ENCODE data around the gene BICC1. TPM values are rescaled to one million over a fixed set of nuclear protein-coding genes. Genes with fewer than 3 reads are reported as not detected.

The BICC1 gene
- total and polyA plus RNA-seq, 4 donors, result 0.82 to 6.1 (median 4.5) TPM

DNA sequence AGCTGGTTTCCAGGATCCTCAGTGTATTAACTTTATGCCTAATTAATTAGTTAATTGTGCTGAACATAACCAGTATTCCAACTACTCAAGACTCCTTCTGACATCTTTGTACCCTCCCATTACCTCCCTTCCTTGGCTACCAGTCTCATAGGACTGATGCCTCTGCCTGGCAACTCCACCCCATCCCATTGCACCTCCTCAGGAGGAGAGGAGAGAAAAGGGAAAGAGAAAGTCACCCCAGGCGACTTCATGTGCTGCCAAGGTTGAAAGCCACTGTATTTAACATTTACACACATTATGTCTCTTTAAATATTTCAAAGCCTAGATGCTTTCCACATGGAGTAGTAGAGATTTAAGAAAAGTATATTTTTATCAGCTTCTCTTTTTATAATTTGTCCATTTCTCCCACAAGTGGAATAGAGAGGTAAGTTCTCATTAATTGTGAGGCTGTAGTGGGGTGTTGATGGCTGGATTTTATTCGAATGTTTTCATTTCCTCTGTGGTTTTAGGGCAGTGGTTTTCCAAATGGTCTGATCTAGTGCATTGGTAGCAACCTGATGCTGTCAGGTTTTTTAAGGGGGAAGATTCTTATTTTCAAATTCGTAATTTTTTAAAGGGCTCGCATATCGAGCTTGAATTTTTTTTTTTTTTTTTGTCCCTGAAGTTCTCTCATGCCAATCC, 148.0 kb downstream of the BICC1 start:
- H3K4me3 ChIP-seq (ENCODE audit: low read depth in 1 of 3, low read length in 3 of 3), result no peak overlapping the region
- no peak overlapping the region for H3K27ac ChIP-seq (ENCODE audit: low read depth in 1 of 2, low read length in 2 of 2)
- H3K27me3 ChIP-seq (ENCODE audit: control insufficient read depth in 4 of 4, insufficient read depth in 4 of 4, low read length in 3 of 4), result no peaks in the 10 kb centered on the region
- no peaks in the 10 kb centered on the region for H3K36me3 ChIP-seq (ENCODE audit: control insufficient read depth in 4 of 4, insufficient read depth in 3 of 4, low read depth in 1 of 4, low read length in 3 of 4)
- peaks cover 0 to 7% (median 2%) of the 10 kb centered on the region in 4 donors for H3K4me1 ChIP-seq (ENCODE audit: control insufficient read depth in 4 of 4, insufficient read depth in 4 of 4, low read length in 3 of 4)
- no peaks in the 10 kb centered on the region for H3K9me3 ChIP-seq (ENCODE audit: control insufficient read depth in 4 of 4, low read length in 3 of 4)
- DNase-seq (ENCODE audit: low spot score), result no peak
- 83% methylated on average over 5 of the region's 5 CpGs for WGBS
- TF ChIP-seq JUND (IDR thresholded peaks at IDR 0.05) (no peak), FOXA1 (IDR thresholded peaks at IDR 0.05) (no peak), SP1 (IDR thresholded peaks at IDR 0.05) (no peak), EGR1 (IDR thresholded peaks at IDR 0.05; ENCODE audit: low read depth in 2 of 2) (no peak), NR2F2 (IDR thresholded peaks at IDR 0.05) (no peak)
- H3K9ac ChIP-seq (ENCODE audit: low read depth in 1 of 2, low read length in 2 of 2), result no peak overlapping the region

DNA sequence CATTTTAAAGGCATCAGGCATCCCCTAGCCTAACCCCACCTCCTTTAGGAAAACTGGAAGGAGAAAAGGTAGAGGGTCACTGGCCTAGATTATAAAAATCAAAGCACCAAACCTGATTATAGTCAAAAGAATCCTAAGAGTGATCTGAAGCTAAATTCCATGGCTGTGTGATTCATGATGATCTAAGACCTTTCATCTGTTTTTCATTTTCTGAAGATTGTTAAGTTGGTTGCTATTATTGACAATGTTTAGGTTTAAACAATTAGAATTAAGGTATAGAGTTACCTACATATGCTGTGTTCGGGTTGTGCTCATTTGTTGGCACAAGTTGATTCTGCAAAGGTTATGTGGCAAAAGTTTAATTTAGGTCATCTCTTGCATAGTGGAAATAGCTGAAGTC, 148.7 kb downstream of the BICC1 start:
- DNase-seq (ENCODE audit: low spot score), result no peak
- WGBS, result 77% methylated on average over 1 of the region's 1 CpG
- H3K27me3 ChIP-seq (ENCODE audit: control insufficient read depth in 4 of 4, insufficient read depth in 4 of 4, low read length in 3 of 4), result no peaks in the 10 kb centered on the region
- peaks cover 0 to 8% (median 2%) of the 10 kb centered on the region in 4 donors for H3K4me1 ChIP-seq (ENCODE audit: control insufficient read depth in 4 of 4, insufficient read depth in 4 of 4, low read length in 3 of 4)
- H3K9ac ChIP-seq (ENCODE audit: low read depth in 1 of 2, low read length in 2 of 2), result no peak overlapping the region
- no peaks in the 10 kb centered on the region for H3K36me3 ChIP-seq (ENCODE audit: control insufficient read depth in 4 of 4, insufficient read depth in 3 of 4, low read depth in 1 of 4, low read length in 3 of 4)
- no peaks in the 10 kb centered on the region for H3K9me3 ChIP-seq (ENCODE audit: control insufficient read depth in 4 of 4, low read length in 3 of 4)
- no peak for TF ChIP-seq TAF1 (conservative IDR thresholded peaks at IDR 0.05)
- TF ChIP-seq JUND (IDR thresholded peaks at IDR 0.05), result no peak
- no peak for TF ChIP-seq RAD21 (IDR thresholded peaks at IDR 0.05)
- no peak for TF ChIP-seq CTCF (IDR thresholded peaks at IDR 0.05; ENCODE audit: low read depth, low read length, missing input control)
- TF ChIP-seq RXRA (IDR thresholded peaks at IDR 0.05), result no peak
- no peak for TF ChIP-seq FOXA2 (IDR thresholded peaks at IDR 0.05)
- no peak overlapping the region for H3K4me3 ChIP-seq (ENCODE audit: low read depth in 1 of 3, low read length in 3 of 3)
- H3K27ac ChIP-seq (ENCODE audit: low read depth in 1 of 2, low read length in 2 of 2), result no peak overlapping the region

DNA sequence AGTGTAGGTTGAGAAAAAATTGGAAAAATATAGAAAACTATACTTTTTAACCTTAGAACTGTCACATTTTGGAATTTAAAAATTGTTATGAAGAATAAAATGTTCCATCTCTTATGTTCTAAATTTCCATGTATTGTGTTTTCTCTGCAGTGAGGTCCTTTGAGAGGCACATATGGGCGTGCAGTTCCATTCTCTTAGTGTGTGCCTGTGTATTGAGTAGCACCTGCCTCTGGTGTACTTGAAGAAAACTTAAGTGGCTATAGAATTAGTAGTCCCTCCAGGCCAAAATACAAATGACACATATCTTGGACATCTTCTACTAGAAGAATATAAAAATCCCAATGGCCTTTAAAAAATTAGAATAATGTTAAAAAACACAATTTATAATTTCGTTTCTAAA, 149.2 kb downstream of the BICC1 start:
- H3K9me3 ChIP-seq (ENCODE audit: control insufficient read depth in 4 of 4, low read length in 3 of 4), result no peaks in the 10 kb centered on the region
- H3K27me3 ChIP-seq (ENCODE audit: control insufficient read depth in 4 of 4, insufficient read depth in 4 of 4, low read length in 3 of 4), result no peaks in the 10 kb centered on the region
- no peak for DNase-seq (ENCODE audit: low spot score)
- no peak overlapping the region for H3K27ac ChIP-seq (ENCODE audit: low read depth in 1 of 2, low read length in 2 of 2)
- no peaks in the 10 kb centered on the region for H3K36me3 ChIP-seq (ENCODE audit: control insufficient read depth in 4 of 4, insufficient read depth in 3 of 4, low read depth in 1 of 4, low read length in 3 of 4)
- no peak overlapping the region for H3K9ac ChIP-seq (ENCODE audit: low read depth in 1 of 2, low read length in 2 of 2)
- no peak for TF ChIP-seq NR2F2 (IDR thresholded peaks at IDR 0.05)
- no peak for TF ChIP-seq YY1 (IDR thresholded peaks at IDR 0.05)
- no peak for TF ChIP-seq RAD21 (IDR thresholded peaks at IDR 0.05)
- no peak for TF ChIP-seq SP1 (IDR thresholded peaks at IDR 0.05)
- TF ChIP-seq REST (IDR thresholded peaks at IDR 0.05), result no peak
- TF ChIP-seq FOXA1 (IDR thresholded peaks at IDR 0.05), result no peak
- TF ChIP-seq TAF1 (conservative IDR thresholded peaks at IDR 0.05), result no peak
- 43% methylated on average over 2 of the region's 2 CpGs for WGBS
- no peak overlapping the region for H3K4me3 ChIP-seq (ENCODE audit: low read depth in 1 of 3, low read length in 3 of 3)
- peaks cover 0 to 13% (median 5%) of the 10 kb centered on the region in 4 donors for H3K4me1 ChIP-seq (ENCODE audit: control insufficient read depth in 4 of 4, insufficient read depth in 4 of 4, low read length in 3 of 4)

Measured in liver (tissue), 9 donors.